ENCODE measurements around the gene FBXL17. TPM values are rescaled to one million over a fixed set of nuclear protein-coding genes. Genes with fewer than 3 reads are reported as not detected.

The FBXL17 gene
- total RNA-seq, 2 experiments from 2014 or later: 6.6 to 9.4 TPM

DNA sequence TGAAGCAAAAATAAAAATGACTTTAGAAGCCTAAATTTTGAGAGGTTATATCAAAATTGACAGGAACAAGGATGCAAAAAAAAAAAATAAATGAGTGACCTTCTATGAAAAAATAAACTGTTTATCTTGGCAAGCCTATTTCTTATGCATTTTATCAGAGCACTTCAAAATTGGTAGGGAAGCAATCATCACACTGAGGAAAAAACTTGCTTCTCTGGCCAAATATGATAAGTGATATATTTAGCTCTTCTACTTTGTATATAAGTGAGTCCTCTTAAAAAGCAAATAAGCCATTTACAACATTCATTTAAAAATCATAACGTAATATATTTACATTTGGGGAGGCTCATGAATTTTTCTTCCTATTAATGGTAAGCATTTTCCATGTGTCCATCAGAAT lies 287.1 kb downstream of the FBXL17 start:
- no peaks in the 10 kb centered on the region for H3K36me3 Mint-ChIP-seq (ENCODE audit: low read depth)
- H3K4me1 Mint-ChIP-seq (ENCODE audit: low read depth): no peaks in the 10 kb centered on the region
- H3K4me3 Mint-ChIP-seq: no peak overlapping the region
- ATAC-seq (no peak), DNase-seq (no peak)
- no peaks in the 10 kb centered on the region for H3K9me3 Mint-ChIP-seq (ENCODE audit: insufficient read depth)
- no peaks in the 10 kb centered on the region for H3K27me3 Mint-ChIP-seq (ENCODE audit: low read depth)
- ChIA-PET CTCF (no interaction called here), POLR2A (interaction anchor here (0.6 kb wide), 1 partner anchor 16 kb away, joined by 6 read pairs; no protein-coding TSS in a partner anchor)
- no peak overlapping the region for H3K27ac Mint-ChIP-seq

DNA sequence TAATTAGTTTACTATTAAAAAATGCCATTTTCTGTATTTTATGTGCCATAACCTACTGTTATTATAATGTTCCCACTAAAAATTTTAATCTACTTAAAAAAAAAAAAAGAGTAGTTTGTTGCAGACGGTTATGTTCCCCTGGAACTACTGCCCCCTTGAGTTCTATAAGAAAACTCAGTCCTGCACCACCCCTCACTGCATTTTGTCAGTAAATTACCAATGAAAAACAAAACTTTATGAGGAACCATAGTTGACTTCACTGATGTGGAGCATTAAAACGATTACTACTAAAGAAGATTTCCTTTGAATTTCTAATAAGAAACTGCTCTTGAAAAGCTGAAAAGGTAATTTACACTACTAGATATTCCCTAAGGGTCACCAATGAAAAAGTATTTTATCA lies 288.7 kb downstream of the FBXL17 start:
- Mint-ChIP-seq H3K27ac (no peak overlapping the region), H3K4me1 (ENCODE audit: low read depth) (no peaks in the 10 kb centered on the region), H3K4me3 (no peak overlapping the region), H3K27me3 (ENCODE audit: low read depth) (no peaks in the 10 kb centered on the region), H3K36me3 (ENCODE audit: low read depth) (no peaks in the 10 kb centered on the region), H3K9me3 (ENCODE audit: insufficient read depth) (no peaks in the 10 kb centered on the region)
- DNase-seq (no peak), ATAC-seq (no peak)
- CTCF ChIA-PET: no interaction called here
- POLR2A ChIA-PET: no interaction called here

DNA sequence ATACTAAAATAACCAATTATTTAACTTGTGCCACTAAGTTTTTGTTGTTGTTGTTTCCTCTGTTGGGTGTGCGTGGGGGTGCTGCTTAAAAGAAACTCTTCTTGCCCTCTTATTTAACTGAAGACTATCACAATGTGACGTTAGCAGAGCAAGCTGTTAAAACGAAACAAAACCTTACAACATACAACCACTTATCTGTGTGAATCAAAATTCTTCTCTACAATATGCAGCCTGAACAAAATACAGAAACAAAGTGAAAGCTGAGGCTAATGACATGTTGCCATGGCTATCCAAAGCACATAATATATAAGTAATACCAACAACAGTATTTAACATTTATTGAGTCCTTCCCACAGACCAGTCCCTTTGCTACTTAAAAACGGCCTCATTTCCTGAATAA lies 291.0 kb downstream of the FBXL17 start:
- DNase-seq: no peak
- ChIA-PET CTCF (interaction anchor here (1.2 kb wide), 1 partner anchor 10 kb away, joined by 4 read pairs; no protein-coding TSS in a partner anchor), POLR2A (no interaction called here)
- Mint-ChIP-seq H3K9me3 (ENCODE audit: insufficient read depth) (no peaks in the 10 kb centered on the region), H3K36me3 (ENCODE audit: low read depth) (no peaks in the 10 kb centered on the region), H3K4me3 (no peak overlapping the region), H3K27ac (no peak overlapping the region), H3K27me3 (ENCODE audit: low read depth) (no peaks in the 10 kb centered on the region), H3K4me1 (ENCODE audit: low read depth) (no peaks in the 10 kb centered on the region)
- no peak for ATAC-seq

DNA sequence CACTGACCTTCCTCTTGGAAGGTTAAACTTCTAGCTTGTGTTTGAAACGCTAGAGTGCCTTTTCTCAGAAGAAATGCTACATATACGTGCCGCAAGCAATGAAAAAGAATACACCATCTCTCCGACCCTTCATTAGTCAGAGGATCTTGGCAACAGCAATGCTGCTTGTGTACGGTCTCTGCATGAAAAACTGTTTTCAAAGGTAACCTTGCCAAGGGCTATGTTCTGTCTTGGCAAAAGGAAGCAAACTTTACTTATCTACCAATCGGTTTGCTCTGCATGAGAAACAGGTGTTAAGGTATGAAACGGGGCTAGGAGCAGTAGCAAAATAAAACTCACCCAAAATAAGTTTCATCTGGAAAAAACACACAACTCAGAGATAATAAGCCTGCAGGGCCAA lies 297.8 kb downstream of the FBXL17 start:
- H3K27me3 Mint-ChIP-seq (ENCODE audit: low read depth): no peaks in the 10 kb centered on the region
- H3K9me3 Mint-ChIP-seq (ENCODE audit: insufficient read depth): no peaks in the 10 kb centered on the region
- H3K4me1 Mint-ChIP-seq (ENCODE audit: low read depth): peaks cover 3% of the 10 kb centered on the region
- ChIA-PET POLR2A (no interaction called here), CTCF (no interaction called here)
- DNase-seq: no peak
- no peak overlapping the region for H3K27ac Mint-ChIP-seq
- no peaks in the 10 kb centered on the region for H3K36me3 Mint-ChIP-seq (ENCODE audit: low read depth)
- ATAC-seq: no peak
- no peak overlapping the region for H3K4me3 Mint-ChIP-seq

DNA sequence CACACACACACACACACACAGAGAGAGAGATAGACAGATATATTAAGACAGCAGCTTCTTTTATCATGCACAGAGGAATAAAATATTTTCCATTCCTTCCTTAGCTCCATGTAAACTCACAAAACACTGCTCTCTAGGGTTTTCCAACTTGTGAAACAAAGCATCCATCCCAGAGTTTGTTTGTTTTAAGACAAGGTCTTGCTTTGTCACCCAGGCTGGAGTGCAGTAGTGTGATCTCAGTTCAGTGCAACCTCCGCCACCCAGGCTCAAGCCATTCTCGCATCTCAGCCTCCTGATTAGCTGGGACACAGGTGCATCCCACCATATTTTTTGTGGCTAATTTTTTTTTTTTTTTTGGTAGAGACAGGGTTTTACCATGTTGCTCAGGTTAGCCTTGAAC lies 298.7 kb downstream of the FBXL17 start:
- ChIA-PET POLR2A (no interaction called here), CTCF (no interaction called here)
- no peaks in the 10 kb centered on the region for H3K36me3 Mint-ChIP-seq (ENCODE audit: low read depth)

DNA sequence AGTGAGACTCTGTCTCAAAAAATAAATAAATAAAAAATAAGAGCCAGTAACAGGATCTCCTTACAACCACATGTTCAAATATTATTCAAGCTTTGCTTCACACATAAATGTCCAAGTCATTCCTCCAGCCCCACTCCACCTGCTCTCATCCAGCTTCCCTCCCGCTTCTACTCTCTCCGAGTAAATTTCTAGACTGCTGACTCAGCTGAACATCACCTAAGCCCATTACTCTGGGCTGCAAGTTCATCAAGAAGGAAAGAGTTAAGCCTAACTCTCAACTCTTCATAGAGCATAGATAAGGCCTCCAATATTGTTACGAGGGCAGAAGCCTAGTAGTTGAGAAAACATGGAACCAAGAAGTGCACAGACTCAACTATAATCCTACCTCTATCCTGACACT lies 300.2 kb downstream of the FBXL17 start:
- Mint-ChIP-seq H3K36me3 (ENCODE audit: low read depth) (no peaks in the 10 kb centered on the region), H3K27ac (no peak overlapping the region), H3K27me3 (ENCODE audit: low read depth) (no peaks in the 10 kb centered on the region), H3K9me3 (ENCODE audit: insufficient read depth) (no peaks in the 10 kb centered on the region), H3K4me3 (no peak overlapping the region), H3K4me1 (ENCODE audit: low read depth) (peaks cover 3% of the 10 kb centered on the region)
- ChIA-PET CTCF (no interaction called here), POLR2A (no interaction called here)
- DNase-seq (no peak), ATAC-seq (no peak)

More for the DNA sequence above, 298.7 kb downstream of the FBXL17 start:
- no peak for ATAC-seq
- no peak overlapping the region for H3K27ac Mint-ChIP-seq
- no peaks in the 10 kb centered on the region for H3K27me3 Mint-ChIP-seq (ENCODE audit: low read depth)
- no peak for DNase-seq
- H3K9me3 Mint-ChIP-seq (ENCODE audit: insufficient read depth): no peaks in the 10 kb centered on the region
- H3K4me1 Mint-ChIP-seq (ENCODE audit: low read depth): peaks cover 3% of the 10 kb centered on the region
- no peak overlapping the region for H3K4me3 Mint-ChIP-seq

DNA sequence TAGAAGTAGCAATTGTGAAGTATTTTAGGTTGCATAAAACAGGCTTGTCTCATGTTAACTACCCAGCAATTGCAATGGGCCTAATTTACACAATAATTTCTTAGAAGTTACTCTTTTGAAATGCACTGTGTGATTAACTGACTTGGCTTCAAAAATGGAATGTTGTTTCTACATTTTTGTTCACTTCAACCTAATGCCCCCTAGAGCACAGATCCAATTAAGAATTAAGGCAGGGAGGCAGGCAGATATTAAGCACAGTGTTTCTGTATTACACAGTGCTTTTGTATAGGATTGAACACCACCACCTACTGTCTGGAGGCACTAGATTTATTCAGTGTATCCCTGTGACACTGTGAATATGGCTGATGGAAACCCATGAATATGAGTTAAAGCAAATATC lies 302.1 kb downstream of the FBXL17 start:
- ATAC-seq: no peak
- Mint-ChIP-seq H3K27ac (no peak overlapping the region), H3K4me3 (no peak overlapping the region), H3K9me3 (ENCODE audit: insufficient read depth) (no peaks in the 10 kb centered on the region), H3K4me1 (ENCODE audit: low read depth) (peaks cover under 1% of the 10 kb centered on the region), H3K27me3 (ENCODE audit: low read depth) (no peaks in the 10 kb centered on the region), H3K36me3 (ENCODE audit: low read depth) (no peaks in the 10 kb centered on the region)
- DNase-seq: no peak
- CTCF ChIA-PET: no interaction called here
- POLR2A ChIA-PET: no interaction called here

DNA sequence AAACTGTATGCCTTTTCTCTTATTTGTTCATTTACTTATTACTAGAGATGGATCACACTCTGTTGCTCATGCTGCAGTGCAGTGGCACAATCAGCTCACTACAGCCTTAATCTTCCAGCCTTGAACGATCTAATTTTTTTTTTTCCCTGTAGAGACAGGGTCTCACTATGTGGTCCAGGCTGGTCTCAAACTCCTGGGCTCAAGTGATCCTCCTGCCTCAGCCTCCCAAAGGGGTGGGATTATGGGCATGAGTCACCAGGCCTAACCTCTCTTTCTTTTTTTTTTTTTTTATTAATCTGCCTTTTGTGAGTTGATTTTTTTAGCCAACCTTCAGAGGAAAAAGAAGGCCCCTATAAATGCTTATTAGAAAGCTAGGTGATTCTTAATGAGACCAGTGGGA lies 303.0 kb downstream of the FBXL17 start:
- Mint-ChIP-seq H3K4me3 (no peak overlapping the region), H3K4me1 (ENCODE audit: low read depth) (no peaks in the 10 kb centered on the region), H3K36me3 (ENCODE audit: low read depth) (no peaks in the 10 kb centered on the region), H3K27ac (no peak overlapping the region), H3K9me3 (ENCODE audit: insufficient read depth) (no peaks in the 10 kb centered on the region), H3K27me3 (ENCODE audit: low read depth) (no peaks in the 10 kb centered on the region)
- ChIA-PET CTCF (no interaction called here), POLR2A (interaction anchor here (0.6 kb wide), 2 partner anchors 16 to 121 kb away, joined by 4 to 6 read pairs; no protein-coding TSS in a partner anchor)
- ATAC-seq (no peak), DNase-seq (no peak)

DNA sequence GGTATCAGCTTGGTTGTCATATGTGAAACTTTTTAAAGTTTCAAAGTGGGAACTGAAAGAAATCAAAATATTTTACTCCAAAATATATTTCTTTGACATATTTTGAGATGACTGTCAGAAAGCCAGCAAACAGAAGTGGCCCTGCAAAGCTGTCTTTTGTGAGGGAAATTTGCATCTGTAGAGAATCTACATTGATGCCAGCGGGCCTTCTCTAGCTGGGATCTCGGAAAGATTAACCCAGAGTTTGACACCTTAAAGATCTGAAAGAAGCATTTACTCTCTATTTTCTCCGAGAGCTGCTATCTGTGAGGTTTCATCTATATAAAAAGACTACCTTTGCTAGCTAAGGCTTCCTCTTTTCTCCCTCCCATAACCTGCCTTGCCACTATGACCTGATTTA lies 303.6 kb downstream of the FBXL17 start:
- H3K36me3 Mint-ChIP-seq (ENCODE audit: low read depth): no peaks in the 10 kb centered on the region
- no peak overlapping the region for H3K4me3 Mint-ChIP-seq
- peaks cover under 1% of the 10 kb centered on the region for H3K9me3 Mint-ChIP-seq (ENCODE audit: insufficient read depth)
- ChIA-PET POLR2A (interaction anchor here (0.6 kb wide), 2 partner anchors 17 to 122 kb away, joined by 4 to 6 read pairs; no protein-coding TSS in a partner anchor), CTCF (no interaction called here)
- no peaks in the 10 kb centered on the region for H3K4me1 Mint-ChIP-seq (ENCODE audit: low read depth)
- H3K27me3 Mint-ChIP-seq (ENCODE audit: low read depth): no peaks in the 10 kb centered on the region
- ATAC-seq (no peak), DNase-seq (no peak)
- no peak overlapping the region for H3K27ac Mint-ChIP-seq

DNA sequence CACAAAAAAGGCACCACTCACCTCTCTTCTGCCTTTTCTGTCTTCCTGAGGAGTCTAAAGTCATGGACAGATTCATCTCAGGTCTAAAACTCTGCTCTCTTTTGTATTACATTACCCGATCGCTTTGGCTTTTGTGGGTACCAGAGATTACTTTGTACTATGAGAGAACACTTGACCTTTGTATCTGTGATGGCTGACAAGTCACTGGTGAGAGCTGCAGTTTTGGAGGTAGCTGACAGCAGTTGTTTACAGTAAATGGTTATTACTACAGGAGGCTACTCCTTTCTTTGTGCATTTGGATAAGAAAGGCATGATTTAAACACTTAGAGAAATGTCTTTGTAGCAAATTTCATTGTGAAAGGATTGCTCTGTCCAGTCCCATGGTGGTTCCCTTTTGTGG lies 307.3 kb downstream of the FBXL17 start:
- DNase-seq (no peak), ATAC-seq (no peak)
- POLR2A ChIA-PET: no interaction called here
- H3K4me1 Mint-ChIP-seq (ENCODE audit: low read depth): peaks cover under 1% of the 10 kb centered on the region
- no peaks in the 10 kb centered on the region for H3K27me3 Mint-ChIP-seq (ENCODE audit: low read depth)
- no peaks in the 10 kb centered on the region for H3K36me3 Mint-ChIP-seq (ENCODE audit: low read depth)
- CTCF ChIA-PET: no interaction called here
- no peak overlapping the region for H3K27ac Mint-ChIP-seq
- H3K4me3 Mint-ChIP-seq: no peak overlapping the region
- H3K9me3 Mint-ChIP-seq (ENCODE audit: insufficient read depth): peaks cover 8% of the 10 kb centered on the region

DNA sequence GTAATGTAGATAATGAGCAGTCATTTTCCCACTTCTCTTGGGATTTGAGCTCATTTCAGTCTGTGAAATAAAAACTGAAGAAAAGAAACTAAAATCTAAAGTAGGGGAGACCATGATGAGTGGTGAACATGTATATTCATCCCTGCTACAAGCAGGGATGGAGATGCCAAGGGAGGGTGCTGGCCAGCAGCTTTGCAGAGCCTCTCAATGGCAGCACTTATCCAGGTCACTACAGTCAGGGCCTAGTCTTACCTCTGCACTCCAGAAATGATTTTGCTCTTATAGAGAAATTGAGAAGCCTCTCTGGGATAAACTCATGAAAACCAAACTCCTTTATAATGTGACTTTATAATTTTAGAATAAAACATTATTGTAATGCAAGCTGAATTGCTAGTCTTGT lies 317.6 kb downstream of the FBXL17 start:
- POLR2A ChIA-PET: no interaction called here
- no peaks in the 10 kb centered on the region for H3K27me3 Mint-ChIP-seq (ENCODE audit: low read depth)
- ATAC-seq: no peak

DNA sequence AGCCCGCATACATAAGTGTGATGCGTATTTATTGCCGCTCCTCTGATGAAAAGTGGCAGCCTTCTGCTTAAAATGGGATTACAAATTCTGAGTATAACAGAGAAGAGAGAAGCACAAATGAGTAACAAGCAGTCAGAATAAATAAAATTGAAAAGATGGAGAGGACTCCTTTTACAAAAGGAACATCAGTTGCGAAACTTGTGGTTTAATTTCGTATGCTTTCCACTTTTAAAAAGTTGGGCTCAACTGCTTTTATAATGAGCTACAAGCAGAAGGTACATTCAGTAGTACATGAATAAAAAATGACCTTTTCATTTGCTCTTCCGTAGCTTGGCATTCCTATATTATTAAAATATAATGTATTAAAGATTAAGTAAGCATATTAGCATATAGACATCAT lies 320.0 kb downstream of the FBXL17 start:
- no peak for DNase-seq
- no peak overlapping the region for H3K27ac Mint-ChIP-seq
- CTCF ChIA-PET: no interaction called here
- no peaks in the 10 kb centered on the region for H3K9me3 Mint-ChIP-seq (ENCODE audit: insufficient read depth)
- H3K4me1 Mint-ChIP-seq (ENCODE audit: low read depth): no peaks in the 10 kb centered on the region
- ATAC-seq: no peak
- no peaks in the 10 kb centered on the region for H3K36me3 Mint-ChIP-seq (ENCODE audit: low read depth)
- H3K27me3 Mint-ChIP-seq (ENCODE audit: low read depth): no peaks in the 10 kb centered on the region
- H3K4me3 Mint-ChIP-seq: no peak overlapping the region
- POLR2A ChIA-PET: no interaction called here

More for the DNA sequence above, 317.6 kb downstream of the FBXL17 start:
- H3K27ac Mint-ChIP-seq: no peak overlapping the region
- H3K4me1 Mint-ChIP-seq (ENCODE audit: low read depth): peaks cover under 1% of the 10 kb centered on the region
- H3K36me3 Mint-ChIP-seq (ENCODE audit: low read depth): no peaks in the 10 kb centered on the region
- H3K9me3 Mint-ChIP-seq (ENCODE audit: insufficient read depth): no peaks in the 10 kb centered on the region
- DNase-seq: no peak
- CTCF ChIA-PET: no interaction called here
- H3K4me3 Mint-ChIP-seq: no peak overlapping the region

DNA sequence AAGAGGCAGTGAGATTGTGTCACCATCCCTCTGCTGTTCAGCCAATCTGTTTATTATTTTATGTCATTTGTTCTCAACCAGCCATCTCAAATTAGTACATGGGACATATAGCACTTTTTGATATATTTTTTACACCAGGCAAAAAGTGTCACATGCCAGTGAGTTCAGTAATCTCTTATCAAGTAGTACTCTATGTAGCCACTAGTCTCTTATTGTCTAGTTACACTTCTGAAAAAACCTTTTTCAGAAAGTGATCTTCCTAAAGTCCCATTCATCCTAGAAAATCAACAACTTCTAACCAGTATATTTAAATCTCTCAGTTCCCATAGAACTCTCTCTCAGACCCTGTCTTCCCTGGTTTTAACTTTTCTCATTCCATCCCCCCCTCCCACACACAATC lies 321.6 kb downstream of the FBXL17 start:
- H3K9me3 Mint-ChIP-seq (ENCODE audit: insufficient read depth): no peaks in the 10 kb centered on the region
- no peak for ATAC-seq
- CTCF ChIA-PET: no interaction called here

More for the DNA sequence above, 321.6 kb downstream of the FBXL17 start:
- no peak overlapping the region for H3K4me3 Mint-ChIP-seq
- POLR2A ChIA-PET: no interaction called here
- no peaks in the 10 kb centered on the region for H3K27me3 Mint-ChIP-seq (ENCODE audit: low read depth)
- H3K4me1 Mint-ChIP-seq (ENCODE audit: low read depth): no peaks in the 10 kb centered on the region
- no peak for DNase-seq
- no peaks in the 10 kb centered on the region for H3K36me3 Mint-ChIP-seq (ENCODE audit: low read depth)
- no peak overlapping the region for H3K27ac Mint-ChIP-seq
